GM19395 (cell line): ENCODE data around the gene TIAM2.
A peak's percentile ranks its signal among the peaks of the same experiment; 100 is the strongest.

Experiments
- ATAC-seq: cut with Tn5 transposase; IDR thresholded peaks from one replicate; pipeline ENCODE4 v1.9.1; 2021; ENCODE audit warnings: mild to moderate bottlenecking, moderate library complexity; ENCODE audit not compliant: unreplicated experiment

The TIAM2 gene

GRCh38 chr6:155023717-155024116, 28.6 kb downstream of the TIAM2 start:
- ATAC-seq: no peak

GRCh38 chr6:155024391-155025027, 29.4 kb downstream of the TIAM2 start:
- no peak for ATAC-seq

GRCh38 chr6:155026022-155026705, 31.0 kb downstream of the TIAM2 start:
- ATAC-seq: no peak

DNA sequence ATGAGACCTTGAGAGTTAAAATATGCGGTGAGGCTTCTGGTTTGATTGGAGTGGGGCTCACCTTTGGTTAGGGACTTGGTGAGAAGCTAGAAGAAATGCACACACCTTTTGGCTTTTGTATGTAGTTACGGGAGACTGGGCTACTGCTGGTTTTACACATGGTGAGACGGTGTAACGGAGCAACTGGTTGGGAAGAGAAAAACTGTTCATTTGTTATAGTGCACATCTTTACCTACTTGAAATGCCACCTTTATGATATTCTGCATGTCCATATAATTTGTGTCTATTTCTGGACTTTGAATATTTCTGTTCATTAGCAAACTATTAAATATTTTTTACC, 31.6 kb downstream of the TIAM2 start:
- no peak for ATAC-seq

GRCh38 chr6:155030148-155030720, 35.1 kb downstream of the TIAM2 start:
- no peak for ATAC-seq

DNA sequence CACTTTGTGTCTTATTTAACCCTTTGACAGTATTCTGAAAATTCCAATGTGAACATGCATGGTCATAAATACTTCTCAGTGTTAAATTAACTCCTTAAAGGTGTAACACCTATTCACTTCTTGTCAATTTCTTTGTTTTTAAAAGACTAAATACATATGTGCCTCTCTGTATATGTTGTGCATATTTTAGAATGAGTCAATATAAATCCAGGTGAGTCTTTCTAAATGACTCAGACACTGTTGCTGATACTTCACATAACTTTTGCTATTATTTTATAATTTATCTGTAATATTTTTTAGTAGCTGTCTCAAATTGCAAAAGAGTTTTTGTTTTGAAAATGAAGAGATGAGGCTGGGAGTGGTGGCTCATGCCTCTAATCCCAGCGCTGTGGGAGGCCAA, 36.0 kb downstream of the TIAM2 start:
- no peak for ATAC-seq

DNA sequence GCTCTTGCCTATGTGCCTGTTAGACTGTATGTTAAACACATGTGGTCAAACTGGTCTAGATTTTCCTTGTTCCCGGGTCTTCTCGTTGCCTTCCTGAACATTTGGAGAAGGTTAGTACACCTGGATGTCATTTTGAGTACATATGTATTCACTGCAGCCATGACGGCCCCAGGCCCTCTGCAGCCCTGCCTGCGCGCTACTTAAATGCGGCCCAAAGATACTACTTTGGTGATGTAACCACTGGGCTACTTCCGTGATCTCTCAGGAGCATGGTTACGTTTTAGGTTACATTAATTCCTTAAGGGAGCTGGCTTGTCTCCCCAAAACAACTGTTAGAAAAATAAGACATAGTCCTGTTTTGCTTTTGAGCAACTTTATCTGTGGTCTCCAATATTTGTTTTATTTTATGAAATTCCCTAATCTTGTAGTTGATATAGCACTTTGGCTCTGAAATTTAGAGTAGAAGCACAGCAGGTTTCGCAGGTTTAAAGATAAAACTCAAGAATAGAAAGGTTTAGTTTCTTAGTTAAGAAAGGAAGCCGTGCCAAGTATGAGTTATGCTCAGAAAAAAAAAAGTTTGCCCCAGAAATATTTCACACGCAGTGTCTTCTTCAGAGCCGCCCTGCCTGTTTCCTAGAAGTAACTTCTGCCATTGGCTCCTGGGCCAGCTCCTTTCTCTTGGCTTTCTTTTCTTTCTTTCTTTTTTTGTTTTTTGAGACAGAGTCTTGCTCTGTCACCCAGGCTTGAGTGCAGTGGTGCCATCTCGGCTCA, 38.1 kb downstream of the TIAM2 start:
- no peak for ATAC-seq

DNA sequence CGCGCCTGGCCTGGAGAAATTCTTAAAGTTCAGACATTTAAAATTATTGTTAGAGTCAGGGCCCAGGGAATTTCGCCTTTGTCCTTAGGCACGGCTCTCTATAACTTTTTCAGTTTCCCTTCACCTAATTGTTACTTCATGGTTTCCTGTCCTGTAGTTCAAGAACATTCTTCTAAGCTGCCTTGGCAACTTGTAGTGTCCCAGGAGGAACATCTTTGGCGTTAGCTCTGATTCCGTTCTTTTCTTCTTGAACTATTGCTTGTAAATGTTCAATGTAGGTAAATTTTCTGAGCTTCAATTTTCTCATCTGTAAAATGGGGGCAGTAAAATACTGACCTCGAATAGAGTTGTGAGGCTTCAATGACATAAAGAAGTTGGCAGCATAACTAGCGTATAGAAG, 41.8 kb downstream of the TIAM2 start:
- no peak for ATAC-seq

DNA sequence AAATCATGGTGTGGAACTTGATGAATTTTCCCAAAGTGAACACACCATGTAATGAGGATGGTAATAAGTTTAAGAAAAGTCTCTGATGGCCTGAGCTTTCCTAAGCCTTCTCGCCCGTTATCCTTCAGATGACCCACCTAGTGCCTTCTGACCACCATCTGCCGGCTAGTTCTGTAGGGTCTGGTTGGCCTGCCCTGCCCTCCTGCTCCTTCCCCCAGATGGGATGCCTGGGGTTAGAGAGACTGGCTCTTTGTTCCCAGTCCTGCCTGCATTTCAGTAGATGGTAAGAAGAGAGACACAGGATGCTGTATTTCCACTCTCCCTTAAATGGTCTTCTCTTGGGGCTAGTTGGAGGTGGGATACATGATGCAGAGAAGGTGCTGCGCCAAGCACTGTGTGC, 43.0 kb downstream of the TIAM2 start:
- no peak for ATAC-seq

- ATAC-seq: no peak
Observed at GRCh38 chr6:155038527-155038926, 43.4 kb downstream of the TIAM2 start.

- no peak for ATAC-seq
Observed at GRCh38 chr6:155039618-155040017, 44.5 kb downstream of the TIAM2 start.

DNA sequence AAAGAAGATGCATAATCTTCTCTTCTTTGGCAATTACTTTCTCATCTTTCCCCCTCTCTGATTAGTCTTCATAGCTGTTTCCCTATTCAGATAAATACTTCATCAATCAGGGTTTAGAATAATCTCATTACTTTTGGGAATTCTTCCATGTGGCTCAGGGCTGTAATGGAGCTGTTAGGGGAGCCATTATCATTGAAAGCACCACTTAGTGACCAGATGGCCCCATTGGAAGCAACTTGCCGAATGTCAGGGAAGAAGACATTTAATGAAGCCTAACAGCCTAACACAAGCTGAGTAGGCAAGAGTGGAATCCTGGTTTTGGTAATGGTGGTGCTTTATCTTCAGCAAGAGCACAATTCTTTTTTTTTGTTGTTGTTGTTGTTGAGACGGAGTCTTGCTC, 45.0 kb downstream of the TIAM2 start:
- no peak for ATAC-seq

DNA sequence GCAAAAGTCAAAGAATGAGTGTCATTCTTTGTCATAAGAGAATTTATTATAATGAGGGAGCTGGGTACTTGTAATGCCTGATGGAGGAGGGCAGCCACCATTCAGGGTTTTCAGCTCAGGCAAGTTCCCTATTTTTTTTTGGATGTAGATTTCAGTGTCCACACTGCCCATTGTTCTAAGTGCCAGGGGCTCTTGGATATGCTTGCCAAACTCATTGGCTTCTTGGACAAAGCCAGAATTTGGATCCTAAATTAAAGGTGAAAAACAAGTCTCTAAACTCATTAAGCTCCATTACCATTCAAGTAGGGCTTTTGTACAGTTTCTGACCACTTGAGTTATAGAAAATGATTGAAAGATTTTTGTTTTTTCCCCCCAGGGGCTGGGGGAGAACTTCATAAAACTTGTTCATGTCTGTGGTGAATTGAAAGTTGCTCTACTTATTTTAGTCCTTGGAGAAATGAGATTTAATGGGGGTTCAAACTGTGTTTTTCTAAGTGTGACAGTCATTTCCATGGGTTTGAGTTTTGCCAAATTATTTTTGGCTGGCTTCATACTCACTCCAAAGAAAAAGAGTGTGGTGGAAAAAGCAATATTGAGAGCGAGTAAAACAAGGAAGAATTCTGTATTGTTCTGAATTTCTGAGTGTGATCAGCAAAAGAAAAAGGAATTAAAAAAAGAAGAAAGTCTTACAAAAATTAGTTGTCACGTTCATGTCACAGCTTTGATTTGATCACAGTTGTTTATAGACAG, 46.0 kb downstream of the TIAM2 start:
- ATAC-seq: no peak

GRCh38 chr6:155041741-155042279, 46.7 kb downstream of the TIAM2 start:
- no peak for ATAC-seq

DNA sequence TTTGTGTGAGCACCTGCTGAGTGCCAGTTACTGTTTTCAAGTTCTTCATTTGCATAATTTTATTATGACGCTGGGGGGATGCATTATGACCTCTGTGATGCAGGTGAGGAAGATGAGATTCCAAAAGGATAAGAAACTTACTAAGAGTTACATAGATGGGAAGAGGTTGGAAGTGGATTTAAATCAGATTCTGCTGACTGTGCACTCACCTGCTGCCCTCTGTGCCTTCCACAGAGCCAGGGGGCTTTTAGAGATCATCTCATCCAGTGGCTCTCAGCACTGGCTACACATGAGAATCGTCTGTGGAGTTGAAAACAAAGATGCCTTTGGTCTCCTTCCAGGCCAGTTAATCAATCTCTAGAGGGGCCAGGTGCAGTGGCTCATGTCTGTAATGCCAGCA, 47.9 kb downstream of the TIAM2 start:
- no peak for ATAC-seq

GRCh38 chr6:155045561-155046404, 50.7 kb downstream of the TIAM2 start:
- no peak for ATAC-seq

DNA sequence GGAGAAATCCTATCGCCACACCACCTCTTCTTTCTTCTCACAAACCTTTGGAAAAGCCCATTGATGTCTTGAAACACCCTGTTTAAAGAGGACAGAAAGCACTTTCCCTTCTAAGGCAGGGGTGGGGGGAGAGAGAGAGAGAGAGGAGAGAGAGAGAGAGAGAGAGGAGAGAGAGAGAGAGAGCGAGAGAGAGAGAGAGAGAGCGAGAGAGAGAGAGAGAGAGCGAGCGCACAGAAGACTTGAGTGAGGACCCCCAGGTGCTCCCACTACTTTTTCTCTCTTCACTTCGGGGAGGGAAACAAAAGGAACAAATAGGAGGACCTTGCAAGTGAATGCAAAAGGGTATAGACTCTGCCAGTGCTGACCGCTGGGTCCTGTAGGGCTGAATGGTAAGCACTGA, 52.4 kb downstream of the TIAM2 start:
- no peak for ATAC-seq

- peak; percentile 95 for ATAC-seq
Observed at GRCh38 chr6:155050311-155050710, 55.2 kb downstream of the TIAM2 start.

GRCh38 chr6:155054491-155055250, 59.6 kb downstream of the TIAM2 start:
- no peak for ATAC-seq
